K562 (cell line): ENCODE results near the gene CDC42BPB. TPM values are rescaled to one million over a fixed set of nuclear protein-coding genes. Genes with fewer than 3 reads are reported as not detected.

Experiments
- ATAC-seq: fragments of 200-7000 bp; cut with Tn5 transposase; 3 replicates; pipeline ENCODE4 v1.9.1; 2020; ENCODE audit warnings: moderate library complexity
- BruUV-seq: library from RNA; stranded (reverse); fragments of 400-500 nt; replicated peaks from 2 replicates; lab custom pipeline; 2021; lab: Mats Ljungman, UMichigan
- CTCF ChIA-PET: fragments of 300-600 bp; formaldehyde crosslinking; extraction: SDS; loops from one replicate; lab custom pipeline; 2021; ENCODE audit warnings: low intra/inter-chr PET ratio; lab: Yijun Ruan, JAX
- POLR2A ChIA-PET: fragments of 300-600, 350-650 bp; sonication (Branson Sonifier 250); formaldehyde crosslinking; extraction: SDS; loops from one replicate; lab custom pipeline; 2021; ENCODE audit warnings: antibody characterized with exemption, inconsistent platforms; lab: Yijun Ruan, JAX
- DNase-seq, 4 experiments: peaks; one replicate each; pipeline versions ENCODE4 v3.0.0 to v3.0.0-alpha.2; 2011 to 2018; ENCODE audit warnings: low spot score in 3 of 4, mixed read lengths in 3 of 4; ENCODE audit errors: extremely low read depth in 1 of 4
- FAIRE-seq: peaks from 2 replicates; lab custom pipeline; 2011; peaks lifted over from hg19 to GRCh38; lab: Jason Lieb, UNC
- H2AFZ ChIP-seq: 2 replicates; pipeline ENCODE4 v1.6.0; 2011; ENCODE audit warnings: low read depth, low read length, control low read depth, inconsistent platforms
- H3K27ac ChIP-seq: fragments of 200-600 bp; 3 replicates; pipeline ENCODE4 v1.8.0; 2011; ENCODE audit warnings: low read depth, mild to moderate bottlenecking, control low read depth, inconsistent platforms, low read length, moderate library complexity, mixed read lengths; ENCODE audit errors: extremely low read depth
- H3K27me3 ChIP-seq, 2 experiments: fragments of 300-600 bp in 1 of 2; 2 replicates in 1 of 2; 3 replicates in 1 of 2; pipeline versions ENCODE4 v1.6.0 to v1.8.0; 2011; ENCODE audit warnings: inconsistent platforms in 2 of 2, low read length in 2 of 2, mild to moderate bottlenecking in 1 of 2, mixed read lengths in 1 of 2, moderate library complexity in 1 of 2; ENCODE audit not compliant: control insufficient read depth in 2 of 2, insufficient read depth in 2 of 2
- H3K36me3 ChIP-seq: fragments of 300-600 bp; 3 replicates; pipeline ENCODE4 v1.8.0; 2011; ENCODE audit warnings: mild to moderate bottlenecking, low read length, inconsistent platforms; ENCODE audit not compliant: control insufficient read depth, insufficient read depth
- H3K4me1 ChIP-seq, 2 experiments: fragments of 200-600 bp in 1 of 2; replicated peaks in 1 of 2; 2 replicates in 1 of 2; 3 replicates in 1 of 2; pipeline versions ENCODE4 v1.5.1 to v1.8.0; 2011; ENCODE audit warnings: inconsistent platforms in 2 of 2, low read length in 2 of 2, mild to moderate bottlenecking in 1 of 2, mixed read lengths in 1 of 2, moderate library complexity in 1 of 2; ENCODE audit not compliant: control insufficient read depth in 2 of 2, insufficient read depth in 2 of 2
- H3K4me2 ChIP-seq: 2 replicates; pipeline ENCODE4 v1.6.1; 2011; ENCODE audit warnings: low read length, control low read depth, inconsistent platforms, mixed read lengths; ENCODE audit not compliant: insufficient read depth
- H3K4me3 ChIP-seq: fragments of 200-600 bp; sonication (generic), shearing (Covaris generic); 2 replicates; pipeline ENCODE4 v1.5.1; 2016; ENCODE audit warnings: control low read depth, inconsistent platforms
- H3K79me2 ChIP-seq: fragments of 200-600 bp; 3 replicates; pipeline ENCODE4 v1.8.0; 2011; ENCODE audit warnings: low read length, inconsistent platforms; ENCODE audit not compliant: control insufficient read depth, insufficient read depth
- H3K9ac ChIP-seq, 2 experiments: 2 replicates each; pipeline versions ENCODE4 v1.6.0 to v1.6.1; 2011; ENCODE audit warnings: low read depth in 2 of 2, low read length in 2 of 2, control low read depth in 1 of 2, inconsistent platforms in 1 of 2, mild to moderate bottlenecking in 1 of 2, mixed read lengths in 1 of 2; ENCODE audit not compliant: insufficient read depth in 1 of 2
- H3K9me1 ChIP-seq: one replicate; pipeline ENCODE4 v1.6.0; 2011; ENCODE audit warnings: inconsistent platforms, mild to moderate bottlenecking, low read length, moderate library complexity; ENCODE audit not compliant: control insufficient read depth, insufficient read depth
- H3K9me3 ChIP-seq: replicated peaks from 2 replicates; pipeline ENCODE4 v1.5.1; 2011; ENCODE audit warnings: low read depth, low read length, inconsistent platforms; ENCODE audit not compliant: control insufficient read depth, insufficient read depth
- H4K20me1 ChIP-seq: replicated peaks from 2 replicates; pipeline ENCODE4 v1.6.1; 2011; ENCODE audit warnings: low read length, inconsistent platforms, mixed read lengths; ENCODE audit not compliant: control insufficient read depth, insufficient read depth
- ARID1B ChIP-seq: fragments of 450-650 bp; IDR thresholded peaks from 2 replicates; pipeline ENCODE4 v1.6.1; 2016; ENCODE audit warnings: antibody characterized with exemption, mild to moderate bottlenecking, inconsistent platforms
- EP400 ChIP-seq: fragments of 450-650 bp; IDR thresholded peaks from 2 replicates; pipeline ENCODE4 v1.6.1; 2017; ENCODE audit warnings: antibody characterized with exemption, mild to moderate bottlenecking, moderate library complexity
- ETV5 ChIP-seq: sonication (generic); formaldehyde crosslinking; IDR thresholded peaks from 2 replicates; pipeline ENCODE4 v1.4.0; 2020; ENCODE audit warnings: low read depth, mild to moderate bottlenecking, missing genetic modification reagents
- FOXA3 ChIP-seq, 2 experiments: fragments of 450-650 bp in 1 of 2; sonication (generic) in 1 of 2; formaldehyde crosslinking; IDR thresholded peaks in 1 of 2; conservative IDR thresholded peaks in 1 of 2; 2 replicates each; pipeline versions ENCODE4 v1.4.0 to v1.8.0; 2020 to 2022; ENCODE audit warnings: mild to moderate bottlenecking in 2 of 2, missing genetic modification reagents in 1 of 2
- POLR2AphosphoS5 ChIP-seq: IDR thresholded peaks from 2 replicates; pipeline ENCODE4 v1.6.1; 2011; ENCODE audit warnings: mild to moderate bottlenecking, low read depth, low read length, moderate library complexity; ENCODE audit not compliant: control insufficient read depth, insufficient read depth
- RB1 ChIP-seq: fragments of 450-650 bp; IDR thresholded peaks from 2 replicates; pipeline ENCODE4 v1.6.1; 2017; ENCODE audit warnings: low read depth, mild to moderate bottlenecking
- ZBTB33 ChIP-seq: sonication (generic); formaldehyde crosslinking; IDR thresholded peaks from 2 replicates; pipeline ENCODE4 v1.8.1; 2023; ENCODE audit warnings: mild to moderate bottlenecking, missing genetic modification reagents
- ZNF121 ChIP-seq: sonication (generic); formaldehyde crosslinking; conservative IDR thresholded peaks from 2 replicates; pipeline ENCODE4 v1.8.0; 2022; ENCODE audit warnings: missing genetic modification reagents
- ZNF444 ChIP-seq: fragments of 250-450 bp; sonication (Bioruptor Pico); IDR thresholded peaks from 2 replicates; pipeline ENCODE4 v1.4.0; 2020; ENCODE audit warnings: mild to moderate bottlenecking, moderate library complexity
- ZNF639 ChIP-seq, 2 experiments: fragments of 200-800 bp in 1 of 2; sonication (Bioruptor generic) in 1 of 2; sonication (generic) in 1 of 2; formaldehyde crosslinking in 1 of 2; IDR thresholded peaks in 1 of 2; conservative IDR thresholded peaks in 1 of 2; 2 replicates each; pipeline versions ENCODE4 v1.5.0 to v1.6.1; 2016 to 2020; ENCODE audit warnings: missing compliant biosample characterization in 1 of 2, missing genetic modification characterization in 1 of 2, missing genetic modification reagents in 1 of 2
- ZNF740 ChIP-seq, 3 experiments: fragments of 200-800 bp in 1 of 3; sonication (Bioruptor generic) in 1 of 3; sonication (generic) in 1 of 3; formaldehyde crosslinking in 1 of 3; IDR thresholded peaks; 2 replicates each; pipeline versions ENCODE4 v1.6.1 to v1.8.0; 2016 to 2022; ENCODE audit warnings: mild to moderate bottlenecking in 2 of 3, missing compliant biosample characterization in 2 of 3, missing genetic modification characterization in 2 of 3, missing genetic modification reagents in 1 of 3
- WGBS: fragments of 100-300 bp; shearing (Covaris generic); methylation state at CpG from one replicate; pipeline ENCODE4 v1.1.6; 2016; ENCODE audit warnings: low coverage, mixed read lengths; ENCODE audit not compliant: insufficient coverage; ENCODE audit errors: missing lambda C conversion rate; 5-methylcytosine and 5-hydroxymethylcytosine counted together
- in situ Hi-C: fragments of 300-500 bp; cut with MboI; formaldehyde crosslinking; loops from 4 replicates; pipeline ENCODE4 v1.15.0; 2018; ENCODE audit warnings: inconsistent platforms, mixed read lengths
- intact Hi-C: fragments of 100-400 bp; cut with micrococcal nuclease; formaldehyde crosslinking; loops from 2 replicates; pipeline ENCODE4 v1.14.2; 2022
- polyA plus RNA-seq, 8 experiments: library from polyadenylated mRNA; depleted of rRNA in 4 of 8; stranded (reverse) in 5 of 8; unstranded in 3 of 8; fragments of >200 nt; fragmentation: Nextera tagmentation in 2 of 8; fragmentation: Illumina TruSeq in 1 of 8; extraction: Ambion mirVana in 2 of 8; extraction: Trizol in 1 of 8; gene quantifications; 2 replicates each; pipeline versions ENCODE4 v1.2.1 to v1.2.3, GENCODE V29; 2011 to 2014; ENCODE audit warnings: inconsistent platforms in 1 of 8, missing spikeins in 1 of 8
- total RNA-seq, 7 experiments: library from RNA; depleted of rRNA in 6 of 7; stranded (reverse); fragments of >200 nt in 6 of 7; fragmentation: Illumina TruSeq in 2 of 7; extraction: Trizol in 2 of 7; gene quantifications; 2 replicates each; pipeline versions ENCODE4 v1.2.1 to v1.2.3, GENCODE V29; 2011 to 2021; ENCODE audit warnings: low replicate concordance in 1 of 7

The CDC42BPB gene
- total and polyA plus RNA-seq, 9 of the 15 experiments (the other 6 are each of a cell fraction or from before 2014, with no cell fraction given) = 0.07 to 24.3 (median 12.6) TPM

- TF ChIP-seq ZBTB33 (CRISPR knock-in tag) = no peak
- TF ChIP-seq ZNF740 (CRISPR knock-in tag; IDR thresholded peaks at IDR 0.05) = no peak
- TF ChIP-seq ZNF740 (tag; IDR thresholded peaks at IDR 0.05) = no peak
- TF ChIP-seq, all 486 proteins: peak for 0
These were observed 56.1 kb downstream of the CDC42BPB start (continued) for GRCh38 chr14:103001226-103001625.

- H3K9ac ChIP-seq = peak overlapping the region; percentile 6 to 74; a peak in 3 of 4 replicates
- CTCF ChIA-PET = no interaction called here
- no peak for TF ChIP-seq EP400
- 0 out of 2 replicates have a peak, but pooled peaks have one; percentile 31 for TF ChIP-seq ETV5 (CRISPR knock-in tag)
- no peak for TF ChIP-seq RB1
- peak; percentile 57; the same call in 1 of the 2 replicates for TF ChIP-seq POLR2AphosphoS5
- TF ChIP-seq ZNF121 (CRISPR knock-in tag) = peak; percentile 51
- 0 out of 4 replicates have a peak, but pooled peaks of 1 of the 2 experiments have one; percentile 22 for TF ChIP-seq FOXA3 (CRISPR knock-in tag; conservative IDR thresholded peaks at IDR 0.05 in 1 of 2, IDR thresholded peaks at IDR 0.05 in 1 of 2)
- peak; percentile 76 for TF ChIP-seq ARID1B
- TF ChIP-seq ZNF639 (CRISPR knock-in tag; conservative IDR thresholded peaks at IDR 0.05 in 1 of 2, IDR thresholded peaks at IDR 0.05 in 1 of 2) = no peak
- TF ChIP-seq ZNF444 (CRISPR knock-in tag) = no peak
These were observed 56.9 kb downstream of the CDC42BPB start for GRCh38 chr14:103000291-103000921.

More at GRCh38 chr14:103000291-103000921, 56.9 kb downstream of the CDC42BPB start:
- H3K9me3 ChIP-seq = no peaks in the 10 kb centered on the region
- POLR2A ChIA-PET = interaction anchor here (0.7 kb wide), 1 partner anchor 394 kb away, joined by 3 read pairs; no protein-coding TSS in a partner anchor
- H3K36me3 ChIP-seq = peaks cover 7% of the 10 kb centered on the region; the same call in 2 of the 3 replicates
- peaks cover 3% of the 10 kb centered on the region for H3K9me1 ChIP-seq
- intact Hi-C loops (no loop called here), in situ Hi-C loops (no loop called here)
- WGBS = 35% methylated on average over 15 of the region's 21 CpGs
- FAIRE-seq = peak; percentile 85
- DNase-seq = peak; percentile 15 to 74 (median 40)
- H3K4me2 ChIP-seq = peak overlapping the region; percentile 40; the same call in 1 of the 2 replicates
- no peak overlapping the region for H3K4me3 ChIP-seq
- H3K27ac ChIP-seq = peak overlapping the region; percentile 65
- H3K79me2 ChIP-seq = no peaks in the 10 kb centered on the region
- ATAC-seq = peak; percentile 87
- peak overlapping the region; percentile 83 for H2AFZ ChIP-seq
- no peaks in the 10 kb centered on the region for H4K20me1 ChIP-seq
- H3K27me3 ChIP-seq = no peaks in the 10 kb centered on the region
- H3K4me1 ChIP-seq = peaks cover 19 to 28% of the 10 kb centered on the region in 2 experiments; a peak in 4 of 5 replicates
- no TSS peak for BruUV-seq
